KMS-11 (cell line): ENCODE data around the gene CD86.

Experiments used
- H2AFZ ChIP-seq: fragments of 200-600 bp; sonication (generic); 2 replicates; pipeline ENCODE4 v1.6.1; 2016; ENCODE audit warnings: antibody characterized with exemption, mixed run types, low read depth
- H3K27ac ChIP-seq: fragments of 200-600 bp; sonication (generic); 2 replicates; pipeline ENCODE4 v1.6.1; 2016; ENCODE audit warnings: mild to moderate bottlenecking, mixed run types
- H3K27me3 ChIP-seq: fragments of 200-600 bp; sonication (generic); 2 replicates; pipeline ENCODE4 v1.6.1; 2017; ENCODE audit warnings: mild to moderate bottlenecking, low read depth, mixed run types, moderate library complexity; ENCODE audit not compliant: insufficient read depth
- H3K36me3 ChIP-seq: fragments of 200-600 bp; sonication (generic); 2 replicates; pipeline ENCODE4 v1.6.1; 2017; ENCODE audit warnings: mild to moderate bottlenecking, mixed run types; ENCODE audit not compliant: insufficient read depth
- H3K4me1 ChIP-seq: fragments of 200-600 bp; sonication (generic); 2 replicates; pipeline ENCODE4 v1.6.1; 2016; ENCODE audit warnings: mild to moderate bottlenecking, low read depth, mixed run types; ENCODE audit not compliant: poor library complexity, severe bottlenecking
- H3K4me2 ChIP-seq: fragments of 200-600 bp; sonication (generic); 2 replicates; pipeline ENCODE4 v1.7.0; 2016; ENCODE audit warnings: mild to moderate bottlenecking, mixed run types
- H3K4me3 ChIP-seq: fragments of 200-600 bp; sonication (generic); IDR thresholded peaks from 2 replicates; pipeline ENCODE4 v1.6.1; 2017; ENCODE audit warnings: low read depth, low read length, mixed read lengths; ENCODE audit not compliant: insufficient read depth
- H3K79me2 ChIP-seq: fragments of 200-600 bp; sonication (generic); 2 replicates; pipeline ENCODE4 v1.6.1; 2016; ENCODE audit warnings: low read depth, mixed run types; ENCODE audit not compliant: insufficient read depth
- H3K9ac ChIP-seq: fragments of 200-600 bp; sonication (generic); 2 replicates; pipeline ENCODE4 v1.6.1; 2016; ENCODE audit warnings: mild to moderate bottlenecking, mixed run types
- H4K20me1 ChIP-seq: fragments of 200-600 bp; sonication (generic); 2 replicates; pipeline ENCODE4 v1.6.1; 2016; ENCODE audit warnings: mild to moderate bottlenecking, mixed run types; ENCODE audit not compliant: insufficient read depth
- CTCF ChIP-seq: fragments of 200-600 bp; sonication (generic); conservative IDR thresholded peaks from 2 replicates; pipeline ENCODE4 v1.6.1; 2017; ENCODE audit warnings: low read depth, mild to moderate bottlenecking, antibody characterized with exemption, low read length, moderate library complexity, mixed read lengths

CD86 gene

DNA sequence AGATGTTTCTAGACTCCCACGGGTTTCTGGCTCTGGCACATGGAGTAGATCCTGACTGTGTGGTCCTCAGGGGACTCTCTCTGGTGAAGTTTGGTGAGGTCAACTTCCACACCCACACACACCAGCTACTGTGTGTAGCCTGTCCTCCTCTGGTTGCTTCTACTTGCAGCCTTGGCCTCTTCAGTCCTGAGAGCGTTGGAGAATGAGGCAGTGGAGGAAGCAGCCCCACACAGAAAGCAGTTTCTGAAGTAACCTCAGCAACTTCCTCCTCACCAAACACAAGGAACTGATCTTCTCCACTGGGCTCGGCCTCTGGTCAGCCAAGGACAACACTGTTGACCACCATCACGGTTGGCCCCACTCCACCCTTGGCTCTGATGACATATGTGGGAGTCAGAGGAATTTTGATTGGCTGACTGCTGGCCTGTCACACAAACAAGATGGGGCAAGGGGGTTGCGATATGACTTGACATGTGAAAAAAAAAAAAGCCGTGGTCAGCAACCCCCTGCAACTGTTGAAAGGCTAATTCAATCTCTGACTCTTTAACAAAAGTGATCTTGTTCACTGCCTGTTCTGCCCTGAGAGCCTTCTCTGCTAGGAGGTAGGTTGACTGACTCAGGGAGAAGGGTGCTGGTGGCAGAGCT lies 19.6 kb downstream of the CD86 start:
- H3K4me1 ChIP-seq, result no peaks in the 10 kb centered on the region
- no peaks in the 10 kb centered on the region for H3K79me2 ChIP-seq
- H2AFZ ChIP-seq, result no peak overlapping the region
- TF ChIP-seq CTCF, result no peak
- no peak overlapping the region for H3K9ac ChIP-seq
- no peak overlapping the region for H3K4me2 ChIP-seq
- no peak overlapping the region for H3K4me3 ChIP-seq
- no peaks in the 10 kb centered on the region for H4K20me1 ChIP-seq
- H3K27me3 ChIP-seq, result no peaks in the 10 kb centered on the region
- H3K36me3 ChIP-seq, result no peaks in the 10 kb centered on the region
- no peak overlapping the region for H3K27ac ChIP-seq

DNA sequence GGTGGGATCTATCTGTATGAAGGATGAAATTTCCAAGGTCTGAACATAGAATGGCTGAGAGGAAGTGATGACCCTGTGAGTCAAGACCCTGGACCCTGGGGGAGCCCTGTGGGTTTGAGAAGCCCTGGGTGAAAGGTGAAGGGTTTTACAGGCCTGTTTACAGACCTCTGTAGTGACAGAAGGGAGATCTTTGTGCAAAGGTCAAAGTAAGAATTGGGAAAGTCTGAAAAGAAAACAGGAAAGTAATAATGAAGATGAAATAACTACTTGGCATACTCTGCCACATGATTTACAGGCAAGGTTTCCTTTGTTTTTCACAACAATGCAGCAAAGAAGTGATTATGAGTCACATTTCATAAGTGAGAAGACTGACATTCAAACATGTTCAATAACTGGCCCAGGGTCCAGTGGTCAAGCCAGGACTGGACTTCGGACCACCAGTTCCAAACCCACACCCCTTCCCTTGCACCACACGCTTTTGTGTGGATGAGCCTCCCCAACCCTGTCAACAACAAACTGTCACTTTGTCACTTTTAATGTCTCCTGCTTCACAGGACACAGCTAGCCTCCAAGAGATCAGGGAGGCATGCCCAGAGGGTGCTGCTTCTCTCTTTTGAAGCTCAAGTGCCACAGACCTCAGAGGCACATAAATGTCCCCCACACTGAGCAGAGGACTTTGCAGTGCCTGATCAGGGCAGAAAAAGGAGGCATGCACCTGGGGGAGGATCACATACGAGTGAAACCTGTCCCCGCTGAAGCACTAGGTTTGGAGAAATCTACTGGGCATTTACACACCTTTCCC lies 21.5 kb downstream of the CD86 start:
- no peaks in the 10 kb centered on the region for H3K4me1 ChIP-seq
- TF ChIP-seq CTCF, result no peak
- no peak overlapping the region for H3K4me3 ChIP-seq
- H3K4me2 ChIP-seq, result no peak overlapping the region
- H3K27me3 ChIP-seq, result no peaks in the 10 kb centered on the region
- H3K27ac ChIP-seq, result no peak overlapping the region
- H4K20me1 ChIP-seq, result no peaks in the 10 kb centered on the region
- no peaks in the 10 kb centered on the region for H3K36me3 ChIP-seq
- H3K79me2 ChIP-seq, result no peaks in the 10 kb centered on the region
- H2AFZ ChIP-seq, result no peak overlapping the region
- H3K9ac ChIP-seq, result no peak overlapping the region

DNA sequence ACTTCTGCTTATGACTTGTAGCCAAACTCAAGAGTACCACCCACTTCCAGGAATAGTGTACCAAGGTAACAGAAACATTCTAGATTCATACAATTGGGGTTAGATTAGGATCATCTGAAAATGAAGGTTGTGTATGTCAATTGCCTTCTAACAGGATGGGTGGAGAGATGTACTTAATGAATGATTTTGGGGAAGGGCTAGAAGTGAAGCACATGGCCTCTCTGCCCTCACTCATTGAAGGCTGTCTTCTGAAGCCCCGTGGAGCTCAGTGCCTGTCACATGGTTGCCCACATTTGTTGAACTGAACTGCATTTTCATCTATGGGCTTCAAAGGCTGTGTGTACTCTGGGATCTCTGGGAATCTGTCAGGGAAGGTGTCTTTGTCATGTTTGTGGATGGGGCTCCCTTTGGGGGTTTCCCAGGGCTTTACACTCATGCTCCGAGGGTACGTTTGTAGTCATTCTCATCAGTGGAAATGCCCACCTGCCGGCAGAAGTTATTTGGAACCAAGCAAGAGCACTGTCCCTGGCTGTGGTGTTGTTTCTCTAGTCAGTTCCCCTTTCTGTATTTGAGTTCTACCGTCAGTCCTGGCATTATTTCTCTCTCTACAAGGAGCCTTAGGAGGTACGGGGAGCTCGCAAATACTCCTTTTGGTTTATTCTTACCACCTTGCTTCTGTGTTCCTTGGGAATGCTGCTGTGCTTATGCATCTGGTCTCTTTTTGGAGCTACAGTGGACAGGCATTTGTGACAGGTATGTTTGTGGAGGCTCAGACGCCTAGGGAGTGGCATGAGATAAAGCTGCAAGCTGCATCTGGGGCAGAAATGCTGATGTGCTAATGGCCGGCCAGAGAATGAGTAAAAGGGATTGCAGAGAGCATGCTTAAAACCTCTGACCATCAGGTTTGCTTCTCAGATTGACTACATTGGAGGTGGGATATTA lies 22.4 kb downstream of the CD86 start:
- H3K9ac ChIP-seq, result no peak overlapping the region
- no peaks in the 10 kb centered on the region for H3K36me3 ChIP-seq
- H2AFZ ChIP-seq, result no peak overlapping the region
- H3K79me2 ChIP-seq, result no peaks in the 10 kb centered on the region
- H3K4me3 ChIP-seq, result no peak overlapping the region
- H3K27me3 ChIP-seq, result no peaks in the 10 kb centered on the region
- H3K4me1 ChIP-seq, result no peaks in the 10 kb centered on the region
- H4K20me1 ChIP-seq, result no peaks in the 10 kb centered on the region
- H3K4me2 ChIP-seq, result no peak overlapping the region
- no peak overlapping the region for H3K27ac ChIP-seq
- no peak for TF ChIP-seq CTCF

DNA sequence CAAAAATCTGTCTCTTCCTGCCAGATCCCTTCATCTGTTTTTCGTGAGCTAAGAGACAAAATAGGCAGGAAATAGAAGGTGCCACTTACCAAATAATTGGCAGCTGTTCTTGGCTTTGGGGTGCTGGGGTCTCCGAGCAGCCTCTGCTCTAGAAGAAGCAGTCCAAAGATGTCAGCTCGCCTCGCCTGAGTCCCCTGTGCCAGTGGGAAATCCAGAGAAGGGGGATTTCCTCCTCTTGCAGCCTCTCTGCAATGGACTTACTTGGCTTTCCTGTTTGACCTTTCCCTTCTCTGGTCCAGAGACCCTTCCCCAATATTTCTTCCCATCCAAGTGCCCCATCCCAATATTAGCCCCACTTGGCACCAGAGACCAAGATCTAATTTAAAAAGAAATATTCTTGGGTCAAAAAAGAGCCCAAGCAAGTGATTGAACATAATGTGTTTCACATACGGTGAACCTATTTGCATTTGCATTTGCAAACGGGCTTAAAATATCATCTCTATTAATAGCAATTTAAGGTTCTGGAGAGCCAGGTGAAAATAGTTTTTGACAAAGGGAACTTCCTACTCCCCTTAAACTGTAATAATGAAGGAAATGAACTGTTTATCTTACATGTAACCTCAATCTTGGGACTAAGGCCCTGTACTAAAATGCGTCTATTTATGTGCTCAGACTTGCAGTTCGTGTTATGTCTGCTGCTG lies 23.2 kb downstream of the CD86 start:
- Histone ChIP-seq H3K79me2 (no peaks in the 10 kb centered on the region), H3K4me2 (no peak overlapping the region), H3K27ac (no peak overlapping the region), H3K27me3 (no peaks in the 10 kb centered on the region), H2AFZ (no peak overlapping the region), H3K36me3 (no peaks in the 10 kb centered on the region), H3K9ac (no peak overlapping the region), H4K20me1 (no peaks in the 10 kb centered on the region), H3K4me3 (no peak overlapping the region), H3K4me1 (no peaks in the 10 kb centered on the region)
- TF ChIP-seq CTCF, result no peak
